Calu3 (cell line): ENCODE data around the gene CLCN3. TPM values are rescaled to one million over a fixed set of nuclear protein-coding genes. Genes with fewer than 3 reads are reported as not detected.
A peak's percentile ranks its signal among the peaks of the same experiment; 100 is the strongest.

Experiments
- BruUV-seq: library from RNA; stranded (reverse); fragments of 400-500 nt; replicated peaks from 2 replicates; lab custom pipeline; 2021; lab: Mats Ljungman, UMichigan
- CTCF ChIA-PET: fragments of 300-600 bp; sonication (Branson Sonifier 250); formaldehyde crosslinking; loops from one replicate; lab custom pipeline; 2022; ENCODE audit warnings: antibody characterized with exemption; lab: Charles Lee
- DNase-seq: peaks from one replicate; pipeline ENCODE4 v3.0.0; 2022
- H3K27ac Mint-ChIP-seq: one replicate; pipeline ENCODE4 v1.8.0; 2022; ENCODE audit warnings: mixed read lengths; ENCODE audit not compliant: unreplicated experiment
- H3K27me3 Mint-ChIP-seq: one replicate; pipeline ENCODE4 v1.8.0; 2022; ENCODE audit warnings: mixed read lengths; ENCODE audit not compliant: unreplicated experiment
- H3K36me3 Mint-ChIP-seq: one replicate; pipeline ENCODE4 v1.8.0; 2022; ENCODE audit warnings: mild to moderate bottlenecking, moderate library complexity, mixed read lengths; ENCODE audit not compliant: insufficient read depth, unreplicated experiment
- H3K4me1 Mint-ChIP-seq: one replicate; pipeline ENCODE4 v1.8.0; 2022; ENCODE audit warnings: mild to moderate bottlenecking, low read depth, mixed read lengths; ENCODE audit not compliant: unreplicated experiment
- H3K4me3 Mint-ChIP-seq: one replicate; pipeline ENCODE4 v1.8.0; 2022; ENCODE audit warnings: mild to moderate bottlenecking, low read depth, moderate library complexity, mixed read lengths; ENCODE audit not compliant: unreplicated experiment
- H3K9me3 Mint-ChIP-seq: one replicate; pipeline ENCODE4 v1.8.0; 2022; ENCODE audit warnings: low read depth, mixed read lengths; ENCODE audit not compliant: unreplicated experiment
- CTCF ChIP-seq: fragments of 200-600 bp; IDR thresholded peaks from one replicate; pipeline ENCODE4 v1.8.0; 2022; ENCODE audit warnings: antibody characterized with exemption; ENCODE audit not compliant: unreplicated experiment
- intact Hi-C: fragments of 100-400 bp; cut with micrococcal nuclease; formaldehyde crosslinking; loops from one replicate; pipeline ENCODE4 v1.10.0; 2022; ENCODE audit not compliant: unreplicated experiment
- total RNA-seq: library from RNA; stranded (reverse); gene quantifications from 2 replicates; pipeline ENCODE4 v1.2.3, GENCODE V29; 2022

The CLCN3 gene
- total RNA-seq, 1 experiment from 2014 or later: 57.8 TPM

GRCh38 chr4:169634975-169635374, 14.6 kb downstream of the CLCN3 start:
- no peaks in the 10 kb centered on the region for H3K9me3 Mint-ChIP-seq
- TF ChIP-seq CTCF: no peak
- CTCF ChIA-PET: no interaction called here
- H3K36me3 Mint-ChIP-seq: peaks cover 21% of the 10 kb centered on the region
- no peak overlapping the region for H3K4me3 Mint-ChIP-seq
- H3K4me1 Mint-ChIP-seq: peaks cover 26% of the 10 kb centered on the region
- no peaks in the 10 kb centered on the region for H3K27me3 Mint-ChIP-seq
- intact Hi-C loops: loop anchor here (2.0 kb wide), 1 partner anchor 24 kb away; no protein-coding TSS in a partner anchor
- BruUV-seq: no TSS peak
- no peak for DNase-seq
- peak overlapping the region; percentile 46 for H3K27ac Mint-ChIP-seq

- no peak for TF ChIP-seq CTCF
- Mint-ChIP-seq H3K27ac (no peak overlapping the region), H3K9me3 (no peaks in the 10 kb centered on the region), H3K4me1 (peaks cover 2% of the 10 kb centered on the region), H3K27me3 (no peaks in the 10 kb centered on the region), H3K36me3 (peaks cover 14% of the 10 kb centered on the region), H3K4me3 (no peak overlapping the region)
- no TSS peak for BruUV-seq
- DNase-seq: no peak
- CTCF ChIA-PET: no interaction called here
- intact Hi-C loops: no loop called here
These were observed 20.0 kb downstream of the CLCN3 start for GRCh38 chr4:169640261-169640870.

- TF ChIP-seq CTCF: no peak
- Mint-ChIP-seq H3K36me3 (peaks cover 8% of the 10 kb centered on the region), H3K9me3 (no peaks in the 10 kb centered on the region), H3K4me1 (peaks cover 12% of the 10 kb centered on the region), H3K27me3 (no peaks in the 10 kb centered on the region), H3K4me3 (no peak overlapping the region), H3K27ac (no peak overlapping the region)
- DNase-seq: no peak
- CTCF ChIA-PET: no interaction called here
- no TSS peak for BruUV-seq
- intact Hi-C loops: no loop called here
These were observed 24.4 kb downstream of the CLCN3 start for GRCh38 chr4:169644802-169645201.

- H3K4me1 Mint-ChIP-seq: peaks cover 12% of the 10 kb centered on the region
- CTCF ChIA-PET: no interaction called here
These were observed 25.2 kb downstream of the CLCN3 start for GRCh38 chr4:169645627-169646026.

More at GRCh38 chr4:169645627-169646026, 25.2 kb downstream of the CLCN3 start:
- DNase-seq: no peak
- H3K36me3 Mint-ChIP-seq: peaks cover 10% of the 10 kb centered on the region
- no peaks in the 10 kb centered on the region for H3K27me3 Mint-ChIP-seq
- no peaks in the 10 kb centered on the region for H3K9me3 Mint-ChIP-seq
- intact Hi-C loops: no loop called here
- no peak for TF ChIP-seq CTCF
- H3K27ac Mint-ChIP-seq: no peak overlapping the region
- H3K4me3 Mint-ChIP-seq: no peak overlapping the region
- no TSS peak for BruUV-seq
